Karpas-422 (cell line): ENCODE data around the gene HDAC4. TPM values are rescaled to one million over a fixed set of nuclear protein-coding genes. Genes with fewer than 3 reads are reported as not detected.

Experiments used
- DNase-seq: peaks from one replicate; pipeline ENCODE4 v3.0.0-alpha.2; 2015
- H2AFZ ChIP-seq: fragments of 200-600 bp; sonication (generic); 2 replicates; pipeline ENCODE4 v1.6.1; 2014; ENCODE audit warnings: antibody characterized with exemption, low read length, mixed read lengths
- H3K27ac ChIP-seq: fragments of 200-600 bp; sonication (generic); 2 replicates; pipeline ENCODE4 v1.5.1; 2014; ENCODE audit warnings: mild to moderate bottlenecking, low read length, moderate library complexity
- H3K27me3 ChIP-seq: fragments of 200-600 bp; sonication (generic); 2 replicates; pipeline ENCODE4 v1.6.1; 2014; ENCODE audit warnings: low read length, mixed read lengths
- H3K36me3 ChIP-seq: fragments of 200-600 bp; sonication (generic); 2 replicates; pipeline ENCODE4 v1.6.1; 2014; ENCODE audit warnings: low read length, mixed read lengths; ENCODE audit not compliant: insufficient read depth
- H3K4me1 ChIP-seq: fragments of 200-600 bp; sonication (generic); 2 replicates; pipeline ENCODE4 v1.6.1; 2014; ENCODE audit warnings: mild to moderate bottlenecking, low read length, mixed read lengths
- H3K4me2 ChIP-seq: fragments of 200-600 bp; sonication (generic); 2 replicates; pipeline ENCODE4 v1.6.1; 2014; ENCODE audit warnings: low read length, low read depth, mild to moderate bottlenecking; ENCODE audit not compliant: poor library complexity, severe bottlenecking
- H3K4me3 ChIP-seq: fragments of 200-600 bp; sonication (generic); 2 replicates; pipeline ENCODE4 v1.5.1; 2014; ENCODE audit warnings: mild to moderate bottlenecking, antibody characterized with exemption, low read length, mixed read lengths
- H3K79me2 ChIP-seq: fragments of 200-600 bp; sonication (generic); 2 replicates; pipeline ENCODE4 v1.6.1; 2014; ENCODE audit warnings: mild to moderate bottlenecking, low read length, mixed read lengths
- H3K9ac ChIP-seq: fragments of 200-600 bp; sonication (generic); 2 replicates; pipeline ENCODE4 v1.6.0; 2014; ENCODE audit warnings: low read length
- H3K9me2 ChIP-seq: fragments of 200-600 bp; sonication (generic), shearing (Covaris generic); replicated peaks from 2 replicates; pipeline ENCODE4 v1.6.0; 2014; ENCODE audit warnings: mild to moderate bottlenecking, low read length, moderate library complexity; ENCODE audit not compliant: insufficient read depth
- H3K9me3 ChIP-seq: fragments of 300-700, 200-600 bp; sonication (generic); 2 replicates; pipeline ENCODE4 v1.6.1; 2014; ENCODE audit warnings: low read length, mixed read lengths
- H4K20me1 ChIP-seq: fragments of 200-600 bp; sonication (generic); 2 replicates; pipeline ENCODE4 v1.6.1; 2014; ENCODE audit warnings: mild to moderate bottlenecking, antibody characterized with exemption, low read length, low read depth; ENCODE audit not compliant: insufficient read depth
- total RNA-seq: library from RNA; depleted of rRNA; stranded (reverse); fragments of >200 nt; shearing (Covaris generic); gene quantifications from 2 replicates; pipeline ENCODE4 v1.2.3, GENCODE V29; 2014; ENCODE audit warnings: low replicate concordance

The HDAC4 gene
- total RNA-seq, 1 experiment from 2014 or later: 8.5 TPM

DNA sequence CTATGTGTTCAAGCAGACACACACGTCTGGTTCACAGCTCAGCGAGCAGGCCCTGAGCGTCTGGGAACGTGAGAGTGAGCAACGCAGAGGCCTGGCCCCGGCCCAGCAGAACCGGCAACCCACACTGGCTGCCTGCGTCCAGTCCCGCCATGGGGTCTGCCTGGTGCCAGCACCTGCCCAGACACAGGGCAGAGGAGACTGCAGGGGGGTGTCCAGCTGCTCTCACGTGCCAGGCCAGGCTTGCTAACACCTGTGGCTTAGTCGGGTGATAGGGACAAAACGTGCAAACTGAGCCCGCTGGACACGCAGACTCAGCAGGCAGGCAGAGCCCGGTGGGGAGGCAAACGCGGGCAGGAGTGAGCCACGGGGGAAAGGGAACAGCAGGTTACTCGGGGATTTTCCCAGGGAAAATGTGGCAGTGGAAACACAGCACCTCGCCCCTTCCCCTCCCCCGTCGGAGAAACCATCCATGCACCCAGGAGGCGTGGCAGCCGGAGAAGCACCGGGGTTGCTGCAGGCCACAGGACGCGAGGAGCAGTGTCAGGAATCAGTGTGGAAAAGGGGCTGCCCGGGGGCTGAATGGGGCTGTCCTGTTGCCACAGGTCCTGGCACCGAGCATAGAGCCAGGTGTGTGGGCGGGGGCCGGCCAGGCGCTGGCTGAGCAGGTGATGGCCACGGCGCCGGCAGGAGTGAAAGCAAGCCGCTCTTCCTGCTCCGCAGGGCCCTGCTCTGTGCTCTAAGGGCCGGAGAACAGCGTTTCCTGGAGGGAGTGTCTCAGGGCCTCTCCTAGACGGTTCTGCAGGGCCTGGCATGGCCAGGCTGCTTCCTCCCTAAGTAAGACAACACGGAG, 154.7 kb downstream of the HDAC4 start:
- H2AFZ ChIP-seq: no peak overlapping the region
- H3K4me1 ChIP-seq: no peaks in the 10 kb centered on the region
- no peak overlapping the region for H3K27ac ChIP-seq
- H3K9me3 ChIP-seq: no peaks in the 10 kb centered on the region
- no peaks in the 10 kb centered on the region for H3K36me3 ChIP-seq
- H3K9me2 ChIP-seq: no peaks in the 10 kb centered on the region
- no peak overlapping the region for H3K4me2 ChIP-seq
- no peak overlapping the region for H3K9ac ChIP-seq
- no peak overlapping the region for H3K4me3 ChIP-seq
- H4K20me1 ChIP-seq: peaks cover 40% of the 10 kb centered on the region; the same call in 1 of the 2 replicates
- no peak for DNase-seq
- no peaks in the 10 kb centered on the region for H3K79me2 ChIP-seq
- H3K27me3 ChIP-seq: no peaks in the 10 kb centered on the region

DNA sequence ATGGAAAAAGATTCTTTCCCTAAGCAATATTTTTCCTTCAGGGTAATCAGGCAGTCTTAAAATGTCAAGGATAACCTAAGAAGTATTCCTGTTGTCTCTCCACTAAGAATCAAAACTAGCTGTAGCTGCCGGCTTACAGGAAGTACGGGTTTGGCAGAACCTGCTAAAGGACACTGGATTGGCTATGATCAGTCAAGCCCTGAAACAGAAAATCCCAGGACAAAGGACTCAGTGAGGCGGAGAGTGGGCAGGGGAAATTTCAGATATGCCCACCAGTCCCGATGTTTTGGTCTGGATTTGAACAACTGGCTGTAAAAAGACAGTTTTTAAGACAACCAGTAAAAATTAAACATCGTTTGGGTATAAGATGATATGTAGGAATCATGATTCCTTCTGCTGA, 155.7 kb downstream of the HDAC4 start:
- H3K9me3 ChIP-seq: no peaks in the 10 kb centered on the region
- H3K4me1 ChIP-seq: no peaks in the 10 kb centered on the region
- H3K36me3 ChIP-seq: no peaks in the 10 kb centered on the region
- no peak overlapping the region for H3K9ac ChIP-seq
- H4K20me1 ChIP-seq: peaks cover 46% of the 10 kb centered on the region; the same call in 1 of the 2 replicates
- H3K27me3 ChIP-seq: no peaks in the 10 kb centered on the region
- no peak overlapping the region for H3K27ac ChIP-seq
- H3K79me2 ChIP-seq: no peaks in the 10 kb centered on the region
- no peak overlapping the region for H3K4me2 ChIP-seq
- no peak overlapping the region for H3K4me3 ChIP-seq
- DNase-seq: no peak
- no peaks in the 10 kb centered on the region for H3K9me2 ChIP-seq
- H2AFZ ChIP-seq: no peak overlapping the region

DNA sequence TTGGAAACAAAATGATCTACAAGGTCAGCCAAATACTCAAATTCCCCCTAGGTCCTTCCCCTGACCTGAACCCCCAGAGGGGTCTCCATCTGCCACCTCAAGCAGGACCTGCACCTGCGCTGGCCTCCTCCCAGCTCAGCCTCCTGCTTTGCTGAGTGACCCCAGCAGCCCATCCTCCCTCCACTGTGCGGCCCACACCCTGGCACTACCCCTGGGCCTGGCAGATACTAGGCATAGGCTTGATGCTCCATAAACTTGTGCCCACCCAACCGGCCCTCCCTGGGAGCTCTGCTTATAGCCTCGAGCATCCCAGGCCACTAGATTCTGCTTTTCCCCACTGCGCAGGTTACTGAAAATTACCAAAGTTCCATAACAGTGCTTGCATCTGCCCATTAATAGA, 156.2 kb downstream of the HDAC4 start:
- Histone ChIP-seq H3K4me2 (no peak overlapping the region), H3K9me2 (no peaks in the 10 kb centered on the region), H3K36me3 (no peaks in the 10 kb centered on the region), H4K20me1 (peaks cover 50% of the 10 kb centered on the region; the same call in 1 of the 2 replicates), H3K27me3 (no peaks in the 10 kb centered on the region), H3K9me3 (no peaks in the 10 kb centered on the region), H3K9ac (no peak overlapping the region), H3K4me1 (no peaks in the 10 kb centered on the region), H3K4me3 (no peak overlapping the region), H3K79me2 (no peaks in the 10 kb centered on the region), H3K27ac (no peak overlapping the region), H2AFZ (no peak overlapping the region)
- DNase-seq: no peak

DNA sequence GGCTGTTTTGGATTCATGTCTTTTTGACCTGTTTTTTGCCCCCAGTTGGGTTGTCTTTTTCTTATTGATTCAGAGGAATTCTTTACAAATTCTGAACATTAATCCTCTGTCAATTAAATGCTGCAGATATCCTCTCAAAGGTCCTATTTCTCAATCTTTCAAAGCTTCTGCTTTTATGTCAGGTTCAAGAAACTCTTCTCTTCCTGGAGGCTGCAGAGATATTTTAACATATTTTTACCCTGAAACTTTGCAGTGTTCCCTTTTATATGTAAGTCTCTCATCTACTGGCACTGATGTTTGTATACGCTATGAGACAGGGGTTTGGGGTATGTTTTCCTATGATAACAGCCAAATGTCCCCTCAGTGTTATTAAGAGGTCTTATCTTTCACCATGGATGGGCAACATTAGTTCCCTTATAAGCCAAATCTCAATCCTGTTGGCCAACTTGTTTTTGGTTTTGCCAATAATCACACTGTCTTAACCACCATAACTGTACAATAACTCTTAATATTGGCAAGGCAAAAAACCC, 159.3 kb downstream of the HDAC4 start:
- no peak overlapping the region for H2AFZ ChIP-seq
- H3K9me3 ChIP-seq: no peaks in the 10 kb centered on the region
- no peaks in the 10 kb centered on the region for H3K79me2 ChIP-seq
- DNase-seq: no peak
- no peaks in the 10 kb centered on the region for H3K4me1 ChIP-seq
- no peak overlapping the region for H3K4me3 ChIP-seq
- H3K4me2 ChIP-seq: no peak overlapping the region
- H3K9ac ChIP-seq: no peak overlapping the region
- H3K36me3 ChIP-seq: no peaks in the 10 kb centered on the region
- no peaks in the 10 kb centered on the region for H3K27me3 ChIP-seq
- H3K9me2 ChIP-seq: no peaks in the 10 kb centered on the region
- H4K20me1 ChIP-seq: peaks cover 64% of the 10 kb centered on the region; the same call in 1 of the 2 replicates
- no peak overlapping the region for H3K27ac ChIP-seq

DNA sequence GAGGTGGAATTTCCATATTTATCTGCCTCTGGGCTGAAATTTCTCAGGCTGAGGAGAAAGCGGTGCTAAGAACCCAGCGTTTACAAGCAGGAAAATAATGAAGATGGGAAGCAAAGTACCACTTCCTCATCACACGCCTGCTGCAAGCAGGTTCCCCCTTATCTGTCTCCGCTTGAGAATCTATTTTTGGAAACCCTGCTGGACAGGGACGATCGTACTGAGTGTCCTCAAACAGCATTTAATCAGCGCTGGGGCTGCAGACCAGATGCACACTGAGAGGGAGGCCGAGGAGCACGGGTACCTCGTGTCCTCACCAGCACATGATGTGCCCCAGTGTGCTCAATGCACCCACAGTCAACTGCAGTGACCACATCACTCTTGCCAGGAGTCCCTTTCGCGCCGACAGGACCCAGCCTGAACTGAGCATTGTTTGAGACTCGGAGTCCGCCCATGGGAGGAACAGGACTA, 160.4 kb downstream of the HDAC4 start:
- Histone ChIP-seq H3K4me3 (no peak overlapping the region), H3K9me3 (no peaks in the 10 kb centered on the region), H3K4me2 (no peak overlapping the region), H3K27ac (no peak overlapping the region), H2AFZ (no peak overlapping the region), H3K4me1 (no peaks in the 10 kb centered on the region), H3K79me2 (no peaks in the 10 kb centered on the region), H3K9ac (no peak overlapping the region), H4K20me1 (peaks cover 67% of the 10 kb centered on the region; the same call in 1 of the 2 replicates), H3K36me3 (no peaks in the 10 kb centered on the region), H3K9me2 (no peaks in the 10 kb centered on the region), H3K27me3 (no peaks in the 10 kb centered on the region)
- no peak for DNase-seq

DNA sequence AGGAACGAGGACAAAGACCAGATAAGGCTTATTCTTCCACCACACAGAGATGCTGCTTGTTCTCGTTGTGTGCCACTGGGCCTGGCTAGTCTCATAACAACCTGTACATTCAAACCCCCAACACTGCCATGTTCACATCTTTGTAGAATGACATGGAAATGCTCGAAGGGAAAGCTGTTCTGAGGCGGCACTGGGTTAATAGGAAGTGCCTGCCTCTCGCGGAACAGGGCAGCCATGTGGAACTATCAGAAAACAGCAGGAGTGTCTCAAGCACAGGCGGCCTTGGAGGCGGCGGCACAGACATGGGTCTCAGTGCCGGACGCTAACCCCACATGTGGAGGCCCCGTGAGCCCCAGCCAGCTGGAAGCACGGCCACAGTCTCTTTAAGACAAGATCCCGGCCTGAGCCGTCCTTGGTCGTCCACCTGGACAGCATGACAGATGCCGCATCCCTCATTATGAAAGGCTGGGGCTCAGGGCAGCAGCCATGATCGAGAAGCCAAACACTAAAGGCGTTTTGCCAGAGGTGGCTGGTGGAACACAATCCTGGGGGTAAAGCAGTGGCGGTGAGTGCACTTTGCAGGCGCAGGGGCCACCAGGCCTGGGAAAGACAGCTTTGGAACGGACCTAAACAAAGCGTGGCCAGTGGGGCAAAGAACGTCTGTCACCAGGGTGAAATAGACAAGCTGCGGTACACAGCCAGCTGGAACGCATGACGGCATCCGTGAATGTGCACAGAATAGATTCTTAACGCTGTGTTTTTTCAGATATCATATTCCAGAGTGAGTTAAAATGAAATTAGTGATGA, 161.0 kb downstream of the HDAC4 start:
- no peak overlapping the region for H3K27ac ChIP-seq
- H3K9ac ChIP-seq: no peak overlapping the region
- H2AFZ ChIP-seq: no peak overlapping the region
- no peak overlapping the region for H3K4me2 ChIP-seq
- H3K4me1 ChIP-seq: no peaks in the 10 kb centered on the region
- no peak overlapping the region for H3K4me3 ChIP-seq
- DNase-seq: no peak
- no peaks in the 10 kb centered on the region for H3K36me3 ChIP-seq
- no peaks in the 10 kb centered on the region for H3K9me3 ChIP-seq
- H3K79me2 ChIP-seq: no peaks in the 10 kb centered on the region
- peaks cover 62% of the 10 kb centered on the region; the same call in 1 of the 2 replicates for H4K20me1 ChIP-seq
- no peaks in the 10 kb centered on the region for H3K27me3 ChIP-seq
- no peaks in the 10 kb centered on the region for H3K9me2 ChIP-seq

DNA sequence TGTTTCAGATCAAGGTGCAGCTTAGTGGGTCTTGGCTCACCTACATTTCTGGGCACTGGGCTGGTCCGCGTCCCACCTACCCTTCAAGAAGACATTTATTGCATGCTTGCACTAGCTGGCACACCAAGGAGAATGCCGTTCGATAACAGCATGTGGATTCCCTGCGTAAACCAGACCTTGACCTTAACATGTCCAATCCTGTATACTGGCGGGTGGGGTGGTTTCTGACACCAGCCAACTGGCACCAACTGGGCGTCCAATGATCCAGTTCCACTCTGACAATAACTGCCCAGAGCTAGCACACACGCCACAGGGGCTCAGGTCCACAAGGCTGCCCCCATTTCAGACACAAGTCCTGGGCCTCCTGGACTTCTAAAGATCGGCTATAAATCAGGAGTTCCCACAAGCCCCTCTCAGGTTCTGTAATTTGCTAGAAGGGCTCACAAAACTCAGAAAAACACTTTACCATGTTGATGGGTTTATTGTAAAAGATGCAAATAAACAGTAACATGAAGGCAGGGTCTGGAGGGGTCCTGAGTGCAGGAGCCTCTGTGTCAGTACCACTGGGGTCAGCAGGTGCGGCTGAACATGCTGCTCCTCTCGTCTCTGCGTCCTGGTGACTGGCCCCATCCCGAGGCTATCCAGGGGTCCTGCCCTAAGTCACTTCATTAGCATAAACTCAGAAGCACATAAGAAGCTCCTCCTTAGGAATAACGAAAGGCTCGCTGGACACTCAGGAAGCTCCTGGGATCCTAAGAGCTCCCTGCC, 161.8 kb downstream of the HDAC4 start:
- Histone ChIP-seq H3K9ac (no peak overlapping the region), H3K36me3 (no peaks in the 10 kb centered on the region), H3K4me1 (no peaks in the 10 kb centered on the region), H3K4me2 (no peak overlapping the region), H3K27me3 (no peaks in the 10 kb centered on the region), H3K9me3 (no peaks in the 10 kb centered on the region), H3K79me2 (no peaks in the 10 kb centered on the region), H2AFZ (no peak overlapping the region), H3K27ac (no peak overlapping the region), H3K4me3 (no peak overlapping the region), H3K9me2 (no peaks in the 10 kb centered on the region), H4K20me1 (peaks cover 58% of the 10 kb centered on the region; the same call in 1 of the 2 replicates)
- no peak for DNase-seq
